ENCODE measurements around the gene SUN1. TPM values are rescaled to one million over a fixed set of nuclear protein-coding genes. Genes with fewer than 3 reads are reported as not detected.
A peak's percentile ranks its signal among the peaks of the same experiment; 100 is the strongest.

SUN1 gene
- total and polyA plus RNA-seq, 10 of the 15 experiments (the other 5 are each of a cell fraction or from before 2014, with no cell fraction given) = 27.8 to 107 (median 65.8) TPM

GRCh38 chr7:895451-896052, 63.3 kb downstream of the SUN1 start:
- Histone ChIP-seq H3K4me1 (ENCODE audit: control insufficient read depth, insufficient read depth, low read length) (no peaks in the 10 kb centered on the region), H3K79me2 (ENCODE audit: control insufficient read depth, insufficient read depth, low read length) (no peaks in the 10 kb centered on the region), H3K4me2 (ENCODE audit: control insufficient read depth, insufficient read depth) (no peak overlapping the region), H4K20me1 (ENCODE audit: control insufficient read depth, insufficient read depth) (no peaks in the 10 kb centered on the region), H3K4me3 (no peak overlapping the region), H3K9ac (ENCODE audit: control insufficient read depth, insufficient read depth, low read length) (no peak overlapping the region), H2AFZ (ENCODE audit: control insufficient read depth, low read depth, low read length) (no peak overlapping the region), H3K9me3 (replicated peaks; ENCODE audit: control insufficient read depth, insufficient read depth, low read length) (no peaks in the 10 kb centered on the region; the same call in 2 of the 3 replicates), H3K27ac (ENCODE audit: control insufficient read depth, insufficient read depth) (no peak overlapping the region), H3K36me3 (ENCODE audit: control insufficient read depth in 2 of 2, insufficient read depth in 2 of 2, low read length in 1 of 2) (peaks cover 7 to 65% of the 10 kb centered on the region in 2 experiments; a peak in 3 of 4 replicates), H3K27me3 (replicated peaks in 1 of 2; ENCODE audit: control insufficient read depth in 2 of 2, insufficient read depth in 2 of 2, low read length in 1 of 2) (no peaks in the 10 kb centered on the region)
- RAD21 ChIA-PET (ENCODE audit: unreplicated experiment) = no interaction called here
- ATAC-seq (no peak), DNase-seq (ENCODE audit: low read depth, low spot score) (no peak), FAIRE-seq (no peak)
- POLR2A ChIA-PET = no interaction called here
- intact Hi-C loops (cut with micrococcal nuclease; ENCODE audit: unreplicated experiment) = no loop called here
- 99% methylated on average over 50 of the region's 52 CpGs for WGBS (ENCODE audit: insufficient coverage, insufficient replicate concordance, low lambda C conversion rate, missing lambda C conversion rate)
- in situ Hi-C loops (cut with MboI) = no loop called here
- no TSS peak for BruUV-seq (replicated peaks)
- TF ChIP-seq POLR2AphosphoS5 (IDR thresholded peaks at IDR 0.05; ENCODE audit: low read length) = 0 out of 2 replicates have a peak, but pooled peaks have one; percentile 23
- no peak for TF ChIP-seq FOS (IDR thresholded peaks at IDR 0.05; ENCODE audit: borderline replicate concordance, extremely low read depth, insufficient read length)
- TF ChIP-seq POLR2A (IDR thresholded peaks at IDR 0.05; ENCODE audit: low read depth, low read length) = peak; percentile 40
- SMC1A ChIA-PET (ENCODE audit: uncharacterized antibody, unreplicated experiment) = no interaction called here
- CTCF ChIA-PET = no interaction called here

GRCh38 chr7:896346-897075, 64.2 kb downstream of the SUN1 start:
- 96% methylated on average over 40 of the region's 42 CpGs for WGBS (ENCODE audit: insufficient coverage, insufficient replicate concordance, low lambda C conversion rate, missing lambda C conversion rate)
- ChIA-PET RAD21 (ENCODE audit: unreplicated experiment) (no interaction called here), SMC1A (ENCODE audit: uncharacterized antibody, unreplicated experiment) (no interaction called here), POLR2A (interaction anchor here (0.6 kb wide), 1 partner anchor 593 kb away, joined by 3 read pairs; no protein-coding TSS in a partner anchor), CTCF (no interaction called here)
- no peaks in the 10 kb centered on the region for H3K79me2 ChIP-seq (ENCODE audit: control insufficient read depth, insufficient read depth, low read length)
- BruUV-seq (replicated peaks) = no TSS peak
- no peak overlapping the region for H3K4me3 ChIP-seq
- no peaks in the 10 kb centered on the region for H3K27me3 ChIP-seq (replicated peaks in 1 of 2; ENCODE audit: control insufficient read depth in 2 of 2, insufficient read depth in 2 of 2, low read length in 1 of 2)
- intact Hi-C loops (cut with micrococcal nuclease; ENCODE audit: unreplicated experiment) (no loop called here), in situ Hi-C loops (cut with MboI) (no loop called here)
- DNase-seq (ENCODE audit: low read depth, low spot score) (no peak), ATAC-seq (no peak), FAIRE-seq (no peak)
- peaks cover 2 to 60% of the 10 kb centered on the region in 2 experiments; a peak in 3 of 4 replicates for H3K36me3 ChIP-seq (ENCODE audit: control insufficient read depth in 2 of 2, insufficient read depth in 2 of 2, low read length in 1 of 2)
- H4K20me1 ChIP-seq (ENCODE audit: control insufficient read depth, insufficient read depth) = no peaks in the 10 kb centered on the region
- H3K4me1 ChIP-seq (ENCODE audit: control insufficient read depth, insufficient read depth, low read length) = no peaks in the 10 kb centered on the region
- no peak overlapping the region for H3K4me2 ChIP-seq (ENCODE audit: control insufficient read depth, insufficient read depth)
- TF ChIP-seq, protein P1, sequence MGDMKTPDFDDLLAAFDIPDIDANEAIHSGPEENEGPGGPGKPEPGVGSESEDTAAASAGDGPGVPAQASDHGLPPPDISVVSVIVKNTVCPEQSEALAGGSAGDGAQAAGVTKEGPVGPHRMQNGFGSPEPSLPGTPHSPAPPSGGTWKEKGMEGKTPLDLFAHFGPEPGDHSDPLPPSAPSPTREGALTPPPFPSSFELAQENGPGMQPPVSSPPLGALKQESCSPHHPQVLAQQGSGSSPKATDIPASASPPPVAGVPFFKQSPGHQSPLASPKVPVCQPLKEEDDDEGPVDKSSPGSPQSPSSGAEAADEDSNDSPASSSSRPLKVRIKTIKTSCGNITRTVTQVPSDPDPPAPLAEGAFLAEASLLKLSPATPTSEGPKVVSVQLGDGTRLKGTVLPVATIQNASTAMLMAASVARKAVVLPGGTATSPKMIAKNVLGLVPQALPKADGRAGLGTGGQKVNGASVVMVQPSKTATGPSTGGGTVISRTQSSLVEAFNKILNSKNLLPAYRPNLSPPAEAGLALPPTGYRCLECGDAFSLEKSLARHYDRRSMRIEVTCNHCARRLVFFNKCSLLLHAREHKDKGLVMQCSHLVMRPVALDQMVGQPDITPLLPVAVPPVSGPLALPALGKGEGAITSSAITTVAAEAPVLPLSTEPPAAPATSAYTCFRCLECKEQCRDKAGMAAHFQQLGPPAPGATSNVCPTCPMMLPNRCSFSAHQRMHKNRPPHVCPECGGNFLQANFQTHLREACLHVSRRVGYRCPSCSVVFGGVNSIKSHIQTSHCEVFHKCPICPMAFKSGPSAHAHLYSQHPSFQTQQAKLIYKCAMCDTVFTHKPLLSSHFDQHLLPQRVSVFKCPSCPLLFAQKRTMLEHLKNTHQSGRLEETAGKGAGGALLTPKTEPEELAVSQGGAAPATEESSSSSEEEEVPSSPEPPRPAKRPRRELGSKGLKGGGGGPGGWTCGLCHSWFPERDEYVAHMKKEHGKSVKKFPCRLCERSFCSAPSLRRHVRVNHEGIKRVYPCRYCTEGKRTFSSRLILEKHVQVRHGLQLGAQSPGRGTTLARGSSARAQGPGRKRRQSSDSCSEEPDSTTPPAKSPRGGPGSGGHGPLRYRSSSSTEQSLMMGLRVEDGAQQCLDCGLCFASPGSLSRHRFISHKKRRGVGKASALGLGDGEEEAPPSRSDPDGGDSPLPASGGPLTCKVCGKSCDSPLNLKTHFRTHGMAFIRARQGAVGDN (IDR thresholded peaks at IDR 0.05) = no peak
- TF ChIP-seq POLR2A (IDR thresholded peaks at IDR 0.05; ENCODE audit: low read depth, low read length) (peak; percentile 55), REST (IDR thresholded peaks at IDR 0.05; ENCODE audit: low read depth, low read length) (peak; percentile 51; the same call in 1 of the 2 replicates), POLR2AphosphoS2 (IDR thresholded peaks at IDR 0.05; ENCODE audit: low read depth, low read length) (0 out of 2 replicates have a peak, but pooled peaks have one; percentile 23)
- H3K9me3 ChIP-seq (replicated peaks; ENCODE audit: control insufficient read depth, insufficient read depth, low read length) = no peaks in the 10 kb centered on the region; the same call in 2 of the 3 replicates
- H3K9ac ChIP-seq (ENCODE audit: control insufficient read depth, insufficient read depth, low read length) = no peak overlapping the region
- no peak overlapping the region for H3K27ac ChIP-seq (ENCODE audit: control insufficient read depth, insufficient read depth)
- H2AFZ ChIP-seq (ENCODE audit: control insufficient read depth, low read depth, low read length) = no peak overlapping the region
